GM12878 (cell line): Measurements from ENCODE around the gene ZNF512B. TPM values are rescaled to one million over a fixed set of nuclear protein-coding genes. Genes with fewer than 3 reads are reported as not detected.

ENCODE experiments used
- ATF7 ChIP-seq: fragments of 450-650 bp; IDR thresholded peaks from 2 replicates; pipeline ENCODE4 v1.6.1; 2016; ENCODE audit warnings: low read depth, mild to moderate bottlenecking
- BCL11A ChIP-seq: IDR thresholded peaks from 2 replicates; pipeline ENCODE4 v1.6.1; 2011; ENCODE audit warnings: low read depth, low read length
- CHD1 ChIP-seq: IDR thresholded peaks from 2 replicates; pipeline ENCODE4 v1.6.1; 2012; ENCODE audit warnings: low read depth, low read length, improper control_type of control experiment
- E4F1 ChIP-seq: fragments of 450-650 bp; IDR thresholded peaks from 2 replicates; pipeline ENCODE4 v1.6.1; 2018; ENCODE audit warnings: borderline replicate concordance, mild to moderate bottlenecking; ENCODE audit not compliant: partially characterized antibody
- EGR1 ChIP-seq, 2 experiments: IDR thresholded peaks; 1 replicate in 1 of 2; 2 replicates in 1 of 2; pipeline ENCODE4 v1.6.1; 2011 to 2012; ENCODE audit warnings: low read depth in 2 of 2, low read length in 2 of 2, borderline replicate concordance in 1 of 2, mild to moderate bottlenecking in 1 of 2, moderate library complexity in 1 of 2
- ESRRA ChIP-seq: IDR thresholded peaks from 2 replicates; pipeline ENCODE4 v1.6.1; 2012; ENCODE audit warnings: mild to moderate bottlenecking, low read length, improper control_type of control experiment
- ETV6 ChIP-seq, 2 experiments: fragments of 450-650 bp in 1 of 2; IDR thresholded peaks in 1 of 2; conservative IDR thresholded peaks in 1 of 2; 2 replicates each; pipeline ENCODE4 v1.6.1; 2014; ENCODE audit warnings: antibody characterized with exemption in 1 of 2, borderline replicate concordance in 1 of 2, low read depth in 1 of 2, mild to moderate bottlenecking in 1 of 2, moderate library complexity in 1 of 2
- MEF2B ChIP-seq: fragments of 450-650 bp; IDR thresholded peaks from 2 replicates; pipeline ENCODE4 v1.6.1; 2018; ENCODE audit warnings: mild to moderate bottlenecking, moderate library complexity; ENCODE audit not compliant: partially characterized antibody, poor library complexity, severe bottlenecking
- MLLT1 ChIP-seq: fragments of 450-650 bp; IDR thresholded peaks from 2 replicates; pipeline ENCODE4 v1.6.1; 2016; ENCODE audit warnings: mild to moderate bottlenecking
- NBN ChIP-seq: fragments of 450-650 bp; IDR thresholded peaks from 2 replicates; pipeline ENCODE4 v1.6.1; 2016
- NFYA ChIP-seq: IDR thresholded peaks from 2 replicates; pipeline ENCODE4 v1.6.1; 2011; ENCODE audit warnings: low read depth, mild to moderate bottlenecking, low read length, improper control_type of control experiment, borderline replicate concordance
- PKNOX1 ChIP-seq: fragments of 450-650 bp; IDR thresholded peaks from 2 replicates; pipeline ENCODE4 v1.6.1; 2016; ENCODE audit warnings: mild to moderate bottlenecking
- POLR2A ChIP-seq: IDR thresholded peaks from 2 replicates; pipeline ENCODE4 v1.6.1; 2011; ENCODE audit warnings: low read depth, mild to moderate bottlenecking, low read length
- RELA ChIP-seq: fragments of 450-650 bp; IDR thresholded peaks from 2 replicates; pipeline ENCODE4 v1.8.0; 2014; ENCODE audit warnings: borderline replicate concordance; ENCODE audit not compliant: partially characterized antibody
- SIN3A ChIP-seq: IDR thresholded peaks from 2 replicates; pipeline ENCODE4 v1.6.1; 2012; ENCODE audit warnings: low read depth, low read length, improper control_type of control experiment
- SMAD5 ChIP-seq: IDR thresholded peaks from 2 replicates; pipeline ENCODE4 v1.6.1; 2016; ENCODE audit warnings: antibody characterized with exemption, low read depth
- SREBF2 ChIP-seq: IDR thresholded peaks from 2 replicates; pipeline ENCODE4 v1.6.1; 2012; ENCODE audit warnings: mild to moderate bottlenecking, low read length
- STAT1 ChIP-seq: fragments of 450-650 bp; conservative IDR thresholded peaks from 2 replicates; pipeline ENCODE4 v1.6.1; 2014; ENCODE audit warnings: antibody characterized with exemption, mild to moderate bottlenecking
- TAF1 ChIP-seq: IDR thresholded peaks from 2 replicates; pipeline ENCODE4 v1.6.1; 2011; ENCODE audit warnings: mild to moderate bottlenecking, low read depth, low read length, borderline replicate concordance
- TCF12 ChIP-seq: IDR thresholded peaks from 2 replicates; pipeline ENCODE4 v1.6.1; 2011; ENCODE audit warnings: low read depth, mild to moderate bottlenecking, low read length
- ZBTB11 ChIP-seq: fragments of 450-650 bp; formaldehyde crosslinking; IDR thresholded peaks from 2 replicates; pipeline ENCODE4 v1.5.0; 2022; ENCODE audit warnings: mild to moderate bottlenecking, missing genetic modification characterization
- ZNF24 ChIP-seq: fragments of 450-650 bp; IDR thresholded peaks from 2 replicates; pipeline ENCODE4 v1.6.1; 2017; ENCODE audit warnings: antibody characterized with exemption, mild to moderate bottlenecking
- polyA plus RNA-seq, 11 experiments: library from polyadenylated mRNA; depleted of rRNA in 4 of 11; unstranded in 6 of 11; stranded (reverse) in 5 of 11; fragments of >200 nt; fragmentation: Nextera tagmentation in 4 of 11; fragmentation: Illumina TruSeq in 1 of 11; extraction: Ambion mirVana in 4 of 11; extraction: Trizol in 1 of 11; gene quantifications; 1 replicate in 1 of 11; 2 replicates in 10 of 11; pipeline versions ENCODE4 v1.2.1 to v1.2.3, GENCODE V29; 2011 to 2016; ENCODE audit warnings: inconsistent platforms in 2 of 11, missing spikeins in 2 of 11, low read depth in 1 of 11
- total RNA-seq, 4 experiments: library from RNA; depleted of rRNA in 3 of 4; stranded (reverse); fragments of >200 nt in 3 of 4; fragmentation: Illumina TruSeq in 1 of 4; extraction: Trizol in 1 of 4; gene quantifications; 2 replicates each; pipeline versions ENCODE4 v1.2.1 to v1.2.3, GENCODE V29; 2013 to 2021

The ZNF512B gene
- total and polyA plus RNA-seq, 10 of the 15 experiments (the other 5 are each of a cell fraction or from before 2014, with no cell fraction given) = 0.06 to 23.9 (median 4.0) TPM

GRCh38 chr20:63979557-63980316 lies 10.0 kb upstream of the ZNF512B start, which contains the start of gene SAMD10 (continued):
- TF ChIP-seq ETV6 (conservative IDR thresholded peaks at IDR 0.05 in 1 of 2, IDR thresholded peaks at IDR 0.05 in 1 of 2; ENCODE audit: borderline replicate concordance in 1 of 2, low read depth in 1 of 2) (0 out of 4 replicates have a peak, but pooled peaks of 1 of the 2 experiments have one; percentile 11), NFYA (no peak), ESRRA (no peak), SIN3A (peak; percentile 77), E4F1 (no peak), EGR1 (IDR thresholded peaks at IDR 0.05; ENCODE audit: borderline replicate concordance in 1 of 2, low read depth in 2 of 2, low read length in 2 of 2) (peak in 1 of 2 experiments; percentile 81; a peak in 2 of 3 replicates), ZBTB11 (CRISPR knock-in tag) (no peak), TAF1 (peak; percentile 66; the same call in 1 of the 2 replicates), STAT1 (no peak), RELA (peak; percentile 60), ATF7 (no peak; the same call in 1 of the 2 replicates), PKNOX1 (no peak), ZNF24 (no peak), MLLT1 (peak; percentile 83; the same call in 1 of the 2 replicates), POLR2A (peak; percentile 71), BCL11A (0 out of 2 replicates have a peak, but pooled peaks have one; percentile 2), MEF2B (peak; percentile 47), SMAD5 (peak; percentile 41; the same call in 1 of the 2 replicates), NBN (peak; percentile 73), SREBF2 (no peak), CHD1 (0 out of 2 replicates have a peak, but pooled peaks have one; percentile 16), TCF12 (0 out of 2 replicates have a peak, but pooled peaks have one; percentile 7)
